GM23338 (cell line): ENCODE results near the gene MACROD1. TPM values are rescaled to one million over a fixed set of nuclear protein-coding genes. Genes with fewer than 3 reads are reported as not detected.

Source experiments
- ATAC-seq: fragments of 200-7000 bp; cut with Tn5 transposase; 3 replicates; pipeline ENCODE4 v1.9.1; 2020
- DNase-seq: peaks from one replicate; pipeline ENCODE4 v3.0.0-alpha.2; 2015; ENCODE audit warnings: low spot score
- H2AFZ ChIP-seq: fragments of 200-600 bp; sonication (generic); 2 replicates; pipeline ENCODE4 v1.8.0; 2016; ENCODE audit warnings: antibody characterized with exemption, mild to moderate bottlenecking, moderate library complexity
- H3F3A ChIP-seq: fragments of 200-600 bp; sonication (generic); replicated peaks from 2 replicates; pipeline ENCODE4 v1.8.0; 2017; ENCODE audit warnings: antibody characterized with exemption, mixed run types, low read depth
- H3K27ac ChIP-seq: fragments of 200-600 bp; sonication (generic); 2 replicates; pipeline ENCODE4 v1.6.1; 2016; ENCODE audit warnings: low read depth
- H3K27me3 ChIP-seq: fragments of 200-600 bp; sonication (generic); 2 replicates; pipeline ENCODE4 v1.8.0; 2016; ENCODE audit warnings: mild to moderate bottlenecking, mixed run types, moderate library complexity; ENCODE audit not compliant: insufficient read depth
- H3K36me3 ChIP-seq: fragments of 200-600 bp; sonication (generic); 2 replicates; pipeline ENCODE4 v1.8.0; 2016; ENCODE audit warnings: mild to moderate bottlenecking; ENCODE audit not compliant: insufficient read depth
- H3K4me1 ChIP-seq: fragments of 200-600 bp; sonication (generic); 2 replicates; pipeline ENCODE4 v1.8.0; 2016; ENCODE audit warnings: mild to moderate bottlenecking, moderate library complexity; ENCODE audit not compliant: insufficient read depth
- H3K4me2 ChIP-seq: fragments of 200-600 bp; sonication (generic); 2 replicates; pipeline ENCODE4 v1.7.1; 2017; ENCODE audit warnings: mixed run types
- H3K4me3 ChIP-seq: fragments of 200-600 bp; sonication (generic); 2 replicates; pipeline ENCODE4 v1.6.1; 2016; ENCODE audit warnings: mixed run types
- H3K79me2 ChIP-seq: fragments of 200-600 bp; sonication (generic); replicated peaks from 2 replicates; pipeline ENCODE4 v1.8.0; 2017; ENCODE audit warnings: mild to moderate bottlenecking; ENCODE audit not compliant: insufficient read depth
- H3K9me2 ChIP-seq: fragments of 200-600 bp; sonication (generic); 2 replicates; pipeline ENCODE4 v1.8.0; 2017; ENCODE audit not compliant: insufficient read depth
- H4K20me1 ChIP-seq: fragments of 200-600 bp; sonication (generic); replicated peaks from 2 replicates; pipeline ENCODE4 v1.8.0; 2017; ENCODE audit warnings: mild to moderate bottlenecking; ENCODE audit not compliant: insufficient read depth
- H3K27ac Mint-ChIP-seq: 2 replicates; pipeline ENCODE4 v1.8.0; 2020; ENCODE audit warnings: inconsistent platforms, mild to moderate bottlenecking, moderate library complexity, mixed read lengths
- H3K27me3 Mint-ChIP-seq: 3 replicates; pipeline ENCODE4 v1.8.0; 2022; ENCODE audit warnings: low read depth, mild to moderate bottlenecking, moderate library complexity, mixed read lengths, inconsistent platforms; ENCODE audit not compliant: insufficient read depth, poor library complexity
- H3K36me3 Mint-ChIP-seq: 3 replicates; pipeline ENCODE4 v1.8.0; 2021; ENCODE audit warnings: low read depth, mild to moderate bottlenecking, inconsistent platforms, moderate library complexity, mixed read lengths
- H3K4me1 Mint-ChIP-seq: 3 replicates; pipeline ENCODE4 v1.8.0; 2020; ENCODE audit warnings: mild to moderate bottlenecking, inconsistent platforms, mixed read lengths
- H3K4me3 Mint-ChIP-seq: 3 replicates; pipeline ENCODE4 v1.8.0; 2021; ENCODE audit warnings: moderate library complexity, mild to moderate bottlenecking, inconsistent platforms, mixed read lengths
- H3K9me3 Mint-ChIP-seq: 3 replicates; pipeline ENCODE4 v1.8.0; 2020; ENCODE audit warnings: moderate library complexity, mild to moderate bottlenecking, inconsistent platforms, mixed read lengths
- CREB1 ChIP-seq: fragments of 250-450 bp; sonication (Bioruptor Pico); IDR thresholded peaks from 2 replicates; pipeline ENCODE4 v1.5.0; 2020; ENCODE audit warnings: low read depth, mild to moderate bottlenecking, moderate library complexity
- ETS1 ChIP-seq: IDR thresholded peaks from 2 replicates; pipeline ENCODE4 v1.6.1; 2016; ENCODE audit warnings: antibody characterized with exemption
- EZH2 ChIP-seq: fragments of 200-600 bp; sonication (generic); IDR thresholded peaks from one replicate; pipeline ENCODE4 v1.8.0; 2017; ENCODE audit warnings: antibody characterized with exemption, mild to moderate bottlenecking, low read depth; ENCODE audit not compliant: unreplicated experiment
- EZH2phosphoT487 ChIP-seq: fragments of 200-600 bp; sonication (generic); IDR thresholded peaks from one replicate; pipeline ENCODE4 v1.8.1; 2018; ENCODE audit warnings: antibody characterized with exemption; ENCODE audit not compliant: unreplicated experiment
- JUNB ChIP-seq: IDR thresholded peaks from one replicate; pipeline ENCODE4 v1.6.1; 2016; ENCODE audit warnings: antibody characterized with exemption; ENCODE audit not compliant: unreplicated experiment
- NANOG ChIP-seq: IDR thresholded peaks from 2 replicates; pipeline ENCODE4 v1.6.1; 2016; ENCODE audit warnings: antibody characterized with exemption, borderline replicate concordance
- POLR2AphosphoS5 ChIP-seq: IDR thresholded peaks from 2 replicates; pipeline ENCODE4 v1.6.1; 2016; ENCODE audit warnings: antibody characterized with exemption, low read depth
- STAT1 ChIP-seq: IDR thresholded peaks from one replicate; pipeline ENCODE4 v1.6.1; 2016; ENCODE audit warnings: antibody characterized with exemption; ENCODE audit not compliant: unreplicated experiment
- ZNF114 ChIP-seq: fragments of 250-450 bp; sonication (Bioruptor Pico); IDR thresholded peaks from 2 replicates; pipeline ENCODE4 v1.5.0; 2020; ENCODE audit warnings: mild to moderate bottlenecking, moderate library complexity
- ZNF331 ChIP-seq: fragments of 250-450 bp; sonication (Bioruptor Pico); IDR thresholded peaks from 2 replicates; pipeline ENCODE4 v1.5.0; 2020; ENCODE audit warnings: low read depth, mild to moderate bottlenecking, moderate library complexity
- ZNF462 ChIP-seq: fragments of 250-450 bp; sonication (Bioruptor Pico); IDR thresholded peaks from 2 replicates; pipeline ENCODE4 v1.5.0; 2020; ENCODE audit warnings: mild to moderate bottlenecking, moderate library complexity
- polyA plus RNA-seq: library from polyadenylated mRNA; unstranded; fragments of >200 nt; fragmentation: Nextera tagmentation; extraction: Ambion mirVana; gene quantifications from 2 replicates; pipeline ENCODE4 v1.2.1, GENCODE V29; 2016
- total RNA-seq: library from RNA; depleted of rRNA; stranded (reverse); fragments of >200 nt; shearing (Covaris generic); gene quantifications from 2 replicates; pipeline ENCODE4 v1.2.3, GENCODE V29; 2014
- TF ChIP-seq, protein P1 (sequence below): IDR thresholded peaks from one replicate; pipeline ENCODE4 v1.6.1; 2018; ENCODE audit warnings: antibody characterized with exemption; ENCODE audit not compliant: unreplicated experiment
- TF ChIP-seq, protein P2 (sequence below), 2 experiments: fragments of 200-600 bp in 1 of 2; sonication (generic) in 1 of 2; conservative IDR thresholded peaks; 2 replicates each; pipeline versions ENCODE4 v1.5.1 to v1.6.1; 2016 to 2017; ENCODE audit warnings: antibody characterized with exemption in 2 of 2, low read depth in 2 of 2, mild to moderate bottlenecking in 2 of 2, moderate library complexity in 1 of 2

The MACROD1 gene
- total and polyA plus RNA-seq, 2 experiments from 2014 or later, result 33.0 to 51.6 TPM

GRCh38 chr11:64153812-64154211, 12.1 kb downstream of the MACROD1 start:
- peak; percentile 11 for ATAC-seq

More at GRCh38 chr11:64153812-64154211, 12.1 kb downstream of the MACROD1 start:
- no peaks in the 10 kb centered on the region; the same call in 2 of the 3 replicates for H3K36me3 Mint-ChIP-seq
- peak overlapping the region; percentile 51; the same call in 1 of the 2 replicates for H3K4me2 ChIP-seq
- no peaks in the 10 kb centered on the region for H3K79me2 ChIP-seq
- H4K20me1 ChIP-seq, result peaks cover 6% of the 10 kb centered on the region
- peaks cover 20% of the 10 kb centered on the region for H3K4me1 Mint-ChIP-seq
- H3K4me3 ChIP-seq, result no peak overlapping the region
- H3F3A ChIP-seq, result 0 out of 2 replicates have a peak, but pooled peaks cover 6% of the 10 kb centered on the region
- H3K27ac ChIP-seq, result no peak overlapping the region
- no peaks in the 10 kb centered on the region for H3K9me3 Mint-ChIP-seq
- TF ChIP-seq STAT1 (no peak), JUNB (no peak), NANOG (no peak), EZH2phosphoT487 (no peak), ZNF114 (CRISPR knock-in tag) (no peak), CREB1 (CRISPR knock-in tag) (no peak), POLR2AphosphoS5 (no peak), EZH2 (no peak), ZNF462 (CRISPR knock-in tag) (no peak), ETS1 (no peak), ZNF331 (no peak)
- TF ChIP-seq, protein P1, sequence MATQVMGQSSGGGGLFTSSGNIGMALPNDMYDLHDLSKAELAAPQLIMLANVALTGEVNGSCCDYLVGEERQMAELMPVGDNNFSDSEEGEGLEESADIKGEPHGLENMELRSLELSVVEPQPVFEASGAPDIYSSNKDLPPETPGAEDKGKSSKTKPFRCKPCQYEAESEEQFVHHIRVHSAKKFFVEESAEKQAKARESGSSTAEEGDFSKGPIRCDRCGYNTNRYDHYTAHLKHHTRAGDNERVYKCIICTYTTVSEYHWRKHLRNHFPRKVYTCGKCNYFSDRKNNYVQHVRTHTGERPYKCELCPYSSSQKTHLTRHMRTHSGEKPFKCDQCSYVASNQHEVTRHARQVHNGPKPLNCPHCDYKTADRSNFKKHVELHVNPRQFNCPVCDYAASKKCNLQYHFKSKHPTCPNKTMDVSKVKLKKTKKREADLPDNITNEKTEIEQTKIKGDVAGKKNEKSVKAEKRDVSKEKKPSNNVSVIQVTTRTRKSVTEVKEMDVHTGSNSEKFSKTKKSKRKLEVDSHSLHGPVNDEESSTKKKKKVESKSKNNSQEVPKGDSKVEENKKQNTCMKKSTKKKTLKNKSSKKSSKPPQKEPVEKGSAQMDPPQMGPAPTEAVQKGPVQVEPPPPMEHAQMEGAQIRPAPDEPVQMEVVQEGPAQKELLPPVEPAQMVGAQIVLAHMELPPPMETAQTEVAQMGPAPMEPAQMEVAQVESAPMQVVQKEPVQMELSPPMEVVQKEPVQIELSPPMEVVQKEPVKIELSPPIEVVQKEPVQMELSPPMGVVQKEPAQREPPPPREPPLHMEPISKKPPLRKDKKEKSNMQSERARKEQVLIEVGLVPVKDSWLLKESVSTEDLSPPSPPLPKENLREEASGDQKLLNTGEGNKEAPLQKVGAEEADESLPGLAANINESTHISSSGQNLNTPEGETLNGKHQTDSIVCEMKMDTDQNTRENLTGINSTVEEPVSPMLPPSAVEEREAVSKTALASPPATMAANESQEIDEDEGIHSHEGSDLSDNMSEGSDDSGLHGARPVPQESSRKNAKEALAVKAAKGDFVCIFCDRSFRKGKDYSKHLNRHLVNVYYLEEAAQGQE, result no peak
- TF ChIP-seq, protein P2, sequence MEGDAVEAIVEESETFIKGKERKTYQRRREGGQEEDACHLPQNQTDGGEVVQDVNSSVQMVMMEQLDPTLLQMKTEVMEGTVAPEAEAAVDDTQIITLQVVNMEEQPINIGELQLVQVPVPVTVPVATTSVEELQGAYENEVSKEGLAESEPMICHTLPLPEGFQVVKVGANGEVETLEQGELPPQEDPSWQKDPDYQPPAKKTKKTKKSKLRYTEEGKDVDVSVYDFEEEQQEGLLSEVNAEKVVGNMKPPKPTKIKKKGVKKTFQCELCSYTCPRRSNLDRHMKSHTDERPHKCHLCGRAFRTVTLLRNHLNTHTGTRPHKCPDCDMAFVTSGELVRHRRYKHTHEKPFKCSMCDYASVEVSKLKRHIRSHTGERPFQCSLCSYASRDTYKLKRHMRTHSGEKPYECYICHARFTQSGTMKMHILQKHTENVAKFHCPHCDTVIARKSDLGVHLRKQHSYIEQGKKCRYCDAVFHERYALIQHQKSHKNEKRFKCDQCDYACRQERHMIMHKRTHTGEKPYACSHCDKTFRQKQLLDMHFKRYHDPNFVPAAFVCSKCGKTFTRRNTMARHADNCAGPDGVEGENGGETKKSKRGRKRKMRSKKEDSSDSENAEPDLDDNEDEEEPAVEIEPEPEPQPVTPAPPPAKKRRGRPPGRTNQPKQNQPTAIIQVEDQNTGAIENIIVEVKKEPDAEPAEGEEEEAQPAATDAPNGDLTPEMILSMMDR (conservative IDR thresholded peaks at IDR 0.05; ENCODE audit: low read depth in 2 of 2), result no peak
- H3K4me3 Mint-ChIP-seq, result peak overlapping the region; percentile 47; the same call in 2 of the 3 replicates
- no peaks in the 10 kb centered on the region for H3K36me3 ChIP-seq
- H3K4me1 ChIP-seq, result peaks cover 7% of the 10 kb centered on the region; the same call in 1 of the 2 replicates
- H3K27me3 ChIP-seq, result peaks cover 3% of the 10 kb centered on the region; the same call in 1 of the 2 replicates
- no peaks in the 10 kb centered on the region for H3K9me2 ChIP-seq
- H2AFZ ChIP-seq, result no peak overlapping the region
- DNase-seq, result peak; percentile 26
- H3K27ac Mint-ChIP-seq, result no peak overlapping the region
- H3K27me3 Mint-ChIP-seq, result peaks cover 17% of the 10 kb centered on the region
